BLaER1 (cell line): ENCODE results near the gene DST.

ENCODE experiments used
- H3K27ac ChIP-seq: shearing (Covaris generic); formaldehyde crosslinking; 2 replicates; pipeline ENCODE4 v1.8.1; 2022
- H3K27me3 ChIP-seq: shearing (Covaris generic); formaldehyde crosslinking; 2 replicates; pipeline ENCODE4 v1.8.1; 2022
- H3K36me3 ChIP-seq: shearing (Covaris generic); formaldehyde crosslinking; 2 replicates; pipeline ENCODE4 v1.8.1; 2022
- H3K4me1 ChIP-seq: shearing (Covaris generic); formaldehyde crosslinking; 2 replicates; pipeline ENCODE4 v1.8.1; 2022
- H3K4me2 ChIP-seq: shearing (Covaris generic); formaldehyde crosslinking; 2 replicates; pipeline ENCODE4 v1.8.1; 2022
- H3K4me3 ChIP-seq: shearing (Covaris generic); formaldehyde crosslinking; 2 replicates; pipeline ENCODE4 v1.8.1; 2022
- H3K9ac ChIP-seq: shearing (Covaris generic); formaldehyde crosslinking; 2 replicates; pipeline ENCODE4 v1.8.1; 2022
- H3K9me3 ChIP-seq: shearing (Covaris generic); formaldehyde crosslinking; 2 replicates; pipeline ENCODE4 v1.8.1; 2022
- H4K20me1 ChIP-seq: shearing (Covaris generic); formaldehyde crosslinking; 2 replicates; pipeline ENCODE4 v1.8.1; 2022
- Cebpa-rat ChIP-seq: shearing (Covaris generic); IDR thresholded peaks from 2 replicates; pipeline ENCODE4 v1.8.1; 2022

DST gene

DNA sequence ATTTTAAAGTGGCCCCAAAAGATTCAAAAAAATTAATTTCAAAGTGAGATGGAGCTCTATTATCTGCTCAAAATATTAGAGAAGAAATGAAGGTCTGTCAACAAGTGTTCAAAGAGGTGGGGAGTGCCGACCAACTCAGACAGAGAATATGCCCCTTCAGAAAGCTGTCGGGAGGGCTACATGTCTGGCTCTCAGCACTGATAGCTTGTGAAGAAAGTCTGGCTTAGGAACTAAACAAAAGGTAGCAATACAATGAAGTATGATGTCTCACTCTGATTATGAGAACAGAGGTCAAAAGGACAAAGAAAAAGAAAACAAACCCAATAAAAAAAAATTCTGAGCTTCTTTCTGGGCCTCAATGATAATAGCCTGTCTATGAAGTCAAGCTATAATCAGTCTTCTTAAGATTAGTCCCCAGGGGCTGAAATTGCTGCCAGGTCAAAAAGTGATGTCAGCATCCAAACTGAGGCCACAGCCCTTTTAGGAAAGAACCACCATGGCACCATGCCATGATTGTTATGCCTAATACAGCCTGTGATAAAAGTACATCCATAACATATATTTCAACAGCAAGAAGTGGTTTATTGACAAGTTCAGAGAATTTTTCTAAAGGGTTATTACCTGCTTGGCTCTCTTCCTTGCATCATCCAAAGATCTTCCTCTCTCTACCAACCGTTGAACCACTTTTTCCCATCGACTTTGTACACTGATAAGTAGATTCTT is 150.9 kb downstream of the DST start:
- Histone ChIP-seq H3K4me3 (no peak overlapping the region), H3K4me2 (no peak overlapping the region), H3K27me3 (no peaks in the 10 kb centered on the region), H3K36me3 (peaks cover 23% of the 10 kb centered on the region), H3K9me3 (no peaks in the 10 kb centered on the region), H3K27ac (no peak overlapping the region), H3K4me1 (no peaks in the 10 kb centered on the region), H3K9ac (no peak overlapping the region), H4K20me1 (no peaks in the 10 kb centered on the region)
- no peak for TF ChIP-seq Cebpa-rat

GRCh38 chr6:56490993-56491392 is 151.7 kb downstream of the DST start:
- H3K9me3 ChIP-seq, result no peaks in the 10 kb centered on the region
- H4K20me1 ChIP-seq, result no peaks in the 10 kb centered on the region
- H3K27me3 ChIP-seq, result no peaks in the 10 kb centered on the region
- H3K27ac ChIP-seq, result no peak overlapping the region
- no peak overlapping the region for H3K4me3 ChIP-seq
- no peak overlapping the region for H3K9ac ChIP-seq
- TF ChIP-seq Cebpa-rat, result no peak
- H3K4me2 ChIP-seq, result no peak overlapping the region
- peaks cover 27% of the 10 kb centered on the region for H3K36me3 ChIP-seq
- H3K4me1 ChIP-seq, result no peaks in the 10 kb centered on the region

- H3K9me3 ChIP-seq, result no peaks in the 10 kb centered on the region
- no peak overlapping the region for H3K4me3 ChIP-seq
- H3K27ac ChIP-seq, result no peak overlapping the region
- no peak overlapping the region for H3K4me2 ChIP-seq
- peaks cover 27% of the 10 kb centered on the region for H3K36me3 ChIP-seq
- no peaks in the 10 kb centered on the region for H3K4me1 ChIP-seq
- H3K27me3 ChIP-seq, result no peaks in the 10 kb centered on the region
- H4K20me1 ChIP-seq, result no peaks in the 10 kb centered on the region
- TF ChIP-seq Cebpa-rat, result no peak
- H3K9ac ChIP-seq, result no peak overlapping the region
Observed at GRCh38 chr6:56489559-56489958, 153.1 kb downstream of the DST start.

- Histone ChIP-seq H3K27me3 (no peaks in the 10 kb centered on the region), H3K9ac (no peak overlapping the region), H3K4me1 (no peaks in the 10 kb centered on the region), H3K36me3 (peaks cover 27% of the 10 kb centered on the region), H3K27ac (no peak overlapping the region), H3K4me2 (no peak overlapping the region), H3K4me3 (no peak overlapping the region), H4K20me1 (no peaks in the 10 kb centered on the region), H3K9me3 (no peaks in the 10 kb centered on the region)
- no peak for TF ChIP-seq Cebpa-rat
Observed at GRCh38 chr6:56488281-56488680, 154.4 kb downstream of the DST start.

GRCh38 chr6:56486681-56487080 is 156.0 kb downstream of the DST start:
- Histone ChIP-seq H3K4me1 (no peaks in the 10 kb centered on the region), H4K20me1 (no peaks in the 10 kb centered on the region), H3K27me3 (no peaks in the 10 kb centered on the region), H3K4me2 (no peak overlapping the region), H3K36me3 (peaks cover 16% of the 10 kb centered on the region), H3K27ac (no peak overlapping the region), H3K4me3 (no peak overlapping the region), H3K9me3 (no peaks in the 10 kb centered on the region), H3K9ac (no peak overlapping the region)
- no peak for TF ChIP-seq Cebpa-rat

DNA sequence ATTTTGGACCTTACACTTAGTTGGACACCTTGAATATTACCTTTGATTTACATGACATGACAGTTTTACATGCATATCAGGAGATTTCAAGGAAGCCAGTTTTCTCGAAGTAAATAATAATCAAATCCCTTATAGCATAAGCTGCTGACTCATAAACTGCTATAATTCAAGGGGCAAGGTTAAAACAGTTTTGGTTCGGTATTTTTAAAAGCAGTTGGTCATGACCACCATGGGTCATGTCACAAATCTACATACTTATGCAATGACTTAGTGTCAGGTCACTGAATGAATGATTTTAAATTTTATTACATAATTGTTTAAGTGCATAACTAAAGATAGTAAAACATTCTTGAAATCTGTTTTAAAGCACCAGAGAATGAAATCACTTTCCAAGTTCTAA is 158.0 kb downstream of the DST start:
- no peak overlapping the region for H3K4me2 ChIP-seq
- no peak overlapping the region for H3K9ac ChIP-seq
- no peak for TF ChIP-seq Cebpa-rat
- H3K4me1 ChIP-seq, result no peaks in the 10 kb centered on the region
- peaks cover 2% of the 10 kb centered on the region for H3K9me3 ChIP-seq
- no peak overlapping the region for H3K27ac ChIP-seq
- no peak overlapping the region for H3K4me3 ChIP-seq
- H3K36me3 ChIP-seq, result peaks cover 21% of the 10 kb centered on the region
- no peaks in the 10 kb centered on the region for H3K27me3 ChIP-seq
- no peaks in the 10 kb centered on the region for H4K20me1 ChIP-seq

DNA sequence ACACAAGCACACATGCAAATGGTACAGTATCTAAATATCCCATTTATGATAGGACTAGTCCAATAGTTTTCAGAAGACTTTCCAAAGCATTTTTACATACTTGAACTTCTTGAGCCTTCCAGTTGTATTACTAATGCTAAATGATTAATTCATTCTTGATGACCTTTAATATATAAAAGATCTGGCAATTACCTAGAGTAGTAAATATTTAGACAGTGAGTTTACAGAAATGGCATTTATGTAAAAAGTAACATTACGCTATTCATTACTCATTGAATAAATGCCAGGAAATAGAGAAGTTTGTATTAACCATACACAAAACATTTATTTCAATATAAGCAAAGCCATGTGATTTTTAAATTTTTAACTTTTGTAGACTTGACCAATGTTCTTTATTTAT is 158.8 kb downstream of the DST start:
- Histone ChIP-seq H3K4me2 (no peak overlapping the region), H3K4me1 (no peaks in the 10 kb centered on the region), H3K9ac (no peak overlapping the region), H3K27ac (no peak overlapping the region), H3K36me3 (peaks cover 25% of the 10 kb centered on the region), H3K27me3 (no peaks in the 10 kb centered on the region), H3K9me3 (peaks cover 7% of the 10 kb centered on the region), H4K20me1 (no peaks in the 10 kb centered on the region), H3K4me3 (no peak overlapping the region)
- TF ChIP-seq Cebpa-rat, result no peak

- peaks cover 7% of the 10 kb centered on the region for H3K9me3 ChIP-seq
- H3K9ac ChIP-seq, result no peak overlapping the region
- H3K36me3 ChIP-seq, result peaks cover 20% of the 10 kb centered on the region
- no peak overlapping the region for H3K27ac ChIP-seq
- H4K20me1 ChIP-seq, result no peaks in the 10 kb centered on the region
- no peak for TF ChIP-seq Cebpa-rat
- H3K4me3 ChIP-seq, result no peak overlapping the region
- H3K4me2 ChIP-seq, result no peak overlapping the region
- no peaks in the 10 kb centered on the region for H3K4me1 ChIP-seq
- no peaks in the 10 kb centered on the region for H3K27me3 ChIP-seq
Observed at GRCh38 chr6:56482525-56482924, 160.2 kb downstream of the DST start.

- no peak overlapping the region for H3K4me3 ChIP-seq
- H3K9me3 ChIP-seq, result peaks cover 7% of the 10 kb centered on the region
- H3K36me3 ChIP-seq, result peaks cover 21% of the 10 kb centered on the region
- no peak overlapping the region for H3K4me2 ChIP-seq
- H3K9ac ChIP-seq, result no peak overlapping the region
- H4K20me1 ChIP-seq, result no peaks in the 10 kb centered on the region
- TF ChIP-seq Cebpa-rat, result no peak
- H3K27ac ChIP-seq, result no peak overlapping the region
- H3K27me3 ChIP-seq, result no peaks in the 10 kb centered on the region
- no peaks in the 10 kb centered on the region for H3K4me1 ChIP-seq
Observed at GRCh38 chr6:56481957-56482356, 160.7 kb downstream of the DST start.

DNA sequence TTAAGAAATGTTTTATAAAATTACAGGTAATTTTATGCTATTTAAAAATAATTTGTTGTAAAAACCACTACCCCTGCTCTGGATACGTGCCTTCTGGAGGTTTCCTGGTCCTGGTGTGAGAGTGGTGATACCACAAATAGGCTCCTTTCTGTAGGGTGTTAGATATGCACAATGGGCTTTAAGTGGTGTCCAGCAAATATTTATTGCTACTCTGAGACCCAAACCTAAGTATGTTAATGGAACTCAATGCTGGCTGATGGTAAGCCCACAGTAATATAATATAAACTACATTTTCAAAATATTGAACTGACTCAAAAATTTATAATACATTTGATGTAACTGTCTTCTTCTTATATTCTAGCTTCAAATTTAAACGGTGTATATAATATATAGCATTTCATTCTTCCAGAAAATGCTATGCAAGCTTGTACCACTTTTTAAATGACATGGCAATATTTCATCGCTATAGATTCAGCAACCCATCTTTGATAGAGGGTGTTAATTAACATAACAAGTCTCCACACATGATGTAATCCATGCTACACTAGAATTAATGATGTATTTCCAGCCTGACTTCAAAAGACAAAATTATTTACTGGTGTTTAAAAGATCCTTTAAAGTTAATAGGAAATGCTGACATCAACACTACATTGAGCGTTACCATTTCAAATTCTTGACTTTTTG is 161.9 kb downstream of the DST start:
- TF ChIP-seq Cebpa-rat, result no peak
- Histone ChIP-seq H3K36me3 (peaks cover 27% of the 10 kb centered on the region), H3K9me3 (peaks cover 7% of the 10 kb centered on the region), H3K27ac (no peak overlapping the region), H3K9ac (no peak overlapping the region), H3K27me3 (no peaks in the 10 kb centered on the region), H3K4me1 (no peaks in the 10 kb centered on the region), H4K20me1 (no peaks in the 10 kb centered on the region), H3K4me3 (no peak overlapping the region), H3K4me2 (no peak overlapping the region)

DNA sequence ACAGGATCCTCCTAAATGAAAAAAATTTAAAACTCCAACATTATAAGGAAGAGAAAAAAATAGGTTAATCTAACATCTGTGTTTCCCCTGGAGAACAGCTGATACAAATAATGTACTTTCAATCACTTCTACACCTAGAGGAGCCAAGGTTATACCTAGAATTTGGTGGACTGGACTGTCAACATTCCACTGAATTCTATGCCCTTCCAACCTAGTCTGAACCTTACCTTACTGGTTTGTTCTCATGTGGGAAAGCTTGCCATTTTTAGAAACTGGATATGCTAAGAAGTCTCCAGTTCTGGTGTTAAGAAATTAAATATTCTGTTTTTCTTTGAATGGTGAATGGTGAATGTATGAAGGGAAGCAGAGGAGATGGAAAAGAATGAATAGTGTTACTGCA is 162.4 kb downstream of the DST start:
- no peak for TF ChIP-seq Cebpa-rat
- H3K4me3 ChIP-seq, result no peak overlapping the region
- peaks cover 31% of the 10 kb centered on the region for H3K36me3 ChIP-seq

More for the DNA sequence above, 162.4 kb downstream of the DST start:
- no peaks in the 10 kb centered on the region for H3K4me1 ChIP-seq
- no peak overlapping the region for H3K9ac ChIP-seq
- H3K4me2 ChIP-seq, result no peak overlapping the region
- no peak overlapping the region for H3K27ac ChIP-seq
- peaks cover 7% of the 10 kb centered on the region for H3K9me3 ChIP-seq
- H4K20me1 ChIP-seq, result no peaks in the 10 kb centered on the region
- no peaks in the 10 kb centered on the region for H3K27me3 ChIP-seq
